HG02798 (cell line): ENCODE measurements around the gene ENTREP3.
A peak's percentile ranks its signal among the peaks of the same experiment; 100 is the strongest.
"Not testable (repeated sequence)": the region's sequence is repeated elsewhere in the genome, so short reads cannot be mapped to it uniquely, and the experiment has no call there.

Experiments used
- ATAC-seq: cut with Tn5 transposase; IDR thresholded peaks from one replicate; pipeline ENCODE4 v1.9.1; 2021; ENCODE audit warnings: mild to moderate bottlenecking; ENCODE audit not compliant: unreplicated experiment, poor library complexity

Gene ENTREP3, protein sequence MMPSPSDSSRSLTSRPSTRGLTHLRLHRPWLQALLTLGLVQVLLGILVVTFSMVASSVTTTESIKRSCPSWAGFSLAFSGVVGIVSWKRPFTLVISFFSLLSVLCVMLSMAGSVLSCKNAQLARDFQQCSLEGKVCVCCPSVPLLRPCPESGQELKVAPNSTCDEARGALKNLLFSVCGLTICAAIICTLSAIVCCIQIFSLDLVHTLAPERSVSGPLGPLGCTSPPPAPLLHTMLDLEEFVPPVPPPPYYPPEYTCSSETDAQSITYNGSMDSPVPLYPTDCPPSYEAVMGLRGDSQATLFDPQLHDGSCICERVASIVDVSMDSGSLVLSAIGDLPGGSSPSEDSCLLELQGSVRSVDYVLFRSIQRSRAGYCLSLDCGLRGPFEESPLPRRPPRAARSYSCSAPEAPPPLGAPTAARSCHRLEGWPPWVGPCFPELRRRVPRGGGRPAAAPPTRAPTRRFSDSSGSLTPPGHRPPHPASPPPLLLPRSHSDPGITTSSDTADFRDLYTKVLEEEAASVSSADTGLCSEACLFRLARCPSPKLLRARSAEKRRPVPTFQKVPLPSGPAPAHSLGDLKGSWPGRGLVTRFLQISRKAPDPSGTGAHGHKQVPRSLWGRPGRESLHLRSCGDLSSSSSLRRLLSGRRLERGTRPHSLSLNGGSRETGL

DNA sequence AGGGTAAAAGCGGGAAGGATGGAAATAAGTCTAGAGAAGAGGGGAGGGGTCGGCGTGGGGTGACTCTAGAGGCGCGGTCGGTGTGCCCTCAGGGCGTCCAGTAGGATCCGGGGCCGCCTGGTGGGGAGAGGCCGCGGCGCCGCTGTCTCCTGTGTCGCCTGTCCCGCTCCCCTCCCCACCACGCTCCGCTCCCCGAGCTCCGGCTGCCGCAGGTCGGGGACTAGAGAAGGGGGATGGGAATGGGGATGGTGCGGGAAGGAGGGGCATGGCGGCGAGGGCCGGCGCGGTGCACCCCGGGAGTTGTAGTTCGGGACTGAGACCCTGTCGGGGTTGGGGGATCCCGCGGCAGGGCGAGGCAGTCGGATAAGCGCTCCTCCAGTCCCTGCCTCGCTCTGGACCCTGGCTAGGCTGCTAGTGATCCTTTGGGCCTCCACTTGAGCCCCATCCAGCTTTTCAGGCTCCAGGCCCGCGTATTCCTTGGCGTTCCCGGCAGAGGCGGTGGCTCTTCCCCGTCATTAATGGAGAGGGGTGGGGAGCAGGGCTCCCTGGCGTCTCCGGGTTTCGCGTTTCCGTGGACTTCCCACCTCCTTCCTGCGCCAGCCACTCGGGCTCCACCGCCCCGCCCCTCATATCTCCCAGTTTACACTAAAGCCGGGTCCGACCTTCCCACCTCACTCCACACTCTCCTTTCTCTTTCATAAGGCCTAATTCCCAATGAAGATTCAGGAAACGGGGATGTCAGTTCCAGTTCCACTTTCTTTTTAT, at the start of gene ENTREP3:
Gene ENTREP3, minus strand, starts transcription at position 241 of the 765 bp plus-strand sequence. CDS start 606 bp downstream, outside the sequence.
- peak; percentile 74 for ATAC-seq

DNA sequence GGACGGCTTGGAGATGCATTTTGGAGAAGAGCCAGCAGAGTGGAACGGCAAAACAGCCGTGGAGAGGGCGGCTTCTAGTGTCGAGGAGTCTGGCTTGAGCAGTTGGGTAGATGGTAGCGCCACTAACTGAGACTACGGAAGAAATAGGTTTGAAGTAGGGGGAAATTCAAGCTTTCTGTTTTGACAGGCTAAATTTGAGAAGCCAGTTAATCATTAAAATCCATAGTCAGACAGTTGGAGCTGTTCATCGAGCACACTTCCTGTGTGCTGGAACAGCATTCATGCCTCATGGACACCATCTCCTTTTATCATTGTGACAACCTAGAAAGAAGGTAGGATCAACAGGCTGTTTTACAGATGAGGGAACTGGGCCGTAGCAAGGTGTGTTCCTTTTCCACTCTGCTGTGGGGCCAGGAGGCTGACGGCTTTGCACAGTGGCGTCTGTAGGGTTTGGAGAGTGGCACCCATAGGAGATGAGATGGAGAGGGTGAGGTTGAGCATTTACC, 49.3 kb upstream of the ENTREP3 start:
- ATAC-seq = no peak

DNA sequence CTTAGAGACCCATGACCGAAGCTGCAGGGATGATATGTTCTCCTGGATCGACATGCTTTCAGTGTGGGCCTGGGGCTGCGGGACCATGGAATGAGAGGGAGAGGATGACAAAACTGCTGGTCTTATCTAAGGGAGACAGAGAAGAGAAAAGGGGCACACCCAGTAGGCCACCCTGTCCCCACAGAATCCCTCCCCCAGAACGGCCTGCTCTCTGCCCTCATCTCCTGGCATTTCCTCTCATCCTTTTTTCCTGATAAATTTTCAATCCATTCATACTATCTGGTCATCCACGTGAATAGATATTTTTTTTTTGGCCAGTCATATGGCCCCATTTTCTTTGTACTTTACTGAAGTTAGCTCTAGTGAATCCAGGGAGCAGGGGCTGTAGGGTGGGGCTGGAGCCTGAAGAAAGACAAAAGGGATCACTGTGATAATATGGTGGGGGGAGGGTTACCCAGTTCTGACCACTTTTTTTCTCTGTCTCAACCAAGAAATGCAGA, 46.1 kb upstream of the ENTREP3 start, which contains the start of gene PKLR:
Gene PKLR, minus strand, starts transcription at position 97 of the 500 bp plus-strand sequence. Its CDS starts 43 bp downstream, at position 54.
- ATAC-seq = no peak

DNA sequence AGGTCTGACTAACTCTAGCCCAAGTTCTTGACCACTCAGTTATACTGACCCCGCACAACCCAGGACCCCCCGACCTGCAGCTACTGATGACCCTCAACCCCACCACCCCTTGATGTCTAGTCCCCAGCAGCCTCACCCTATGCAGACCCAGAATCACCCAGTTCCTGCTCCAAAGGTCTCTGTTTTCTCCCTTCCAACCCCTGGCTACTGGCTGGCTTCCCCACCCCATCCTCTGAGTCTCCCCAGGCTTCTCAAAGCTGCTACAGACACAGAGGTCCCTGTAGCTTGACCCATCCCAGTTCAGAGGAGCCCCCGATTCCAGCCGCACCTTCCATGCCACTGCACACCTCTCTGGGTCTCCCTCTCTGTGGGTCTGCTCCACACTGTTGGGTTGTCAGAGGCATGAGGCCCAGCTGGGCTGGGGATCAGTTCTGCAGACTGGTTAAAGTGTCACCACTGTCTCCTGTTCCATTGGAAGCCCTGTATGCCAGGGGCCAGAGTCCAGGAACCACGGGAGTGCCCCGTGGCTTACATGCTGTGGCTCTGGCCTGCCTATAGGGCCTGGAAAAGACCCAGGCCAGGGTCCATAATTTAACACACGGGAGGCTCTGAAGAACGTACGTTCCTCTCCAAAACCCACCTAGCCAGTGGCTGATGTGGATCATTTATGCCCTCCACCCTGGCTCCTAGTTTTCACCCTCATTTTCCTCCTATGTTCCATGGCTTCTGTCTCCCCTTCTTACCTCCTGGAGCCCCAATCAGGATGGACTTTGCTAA, 45.5 kb upstream of the ENTREP3 start:
- ATAC-seq = no peak

DNA sequence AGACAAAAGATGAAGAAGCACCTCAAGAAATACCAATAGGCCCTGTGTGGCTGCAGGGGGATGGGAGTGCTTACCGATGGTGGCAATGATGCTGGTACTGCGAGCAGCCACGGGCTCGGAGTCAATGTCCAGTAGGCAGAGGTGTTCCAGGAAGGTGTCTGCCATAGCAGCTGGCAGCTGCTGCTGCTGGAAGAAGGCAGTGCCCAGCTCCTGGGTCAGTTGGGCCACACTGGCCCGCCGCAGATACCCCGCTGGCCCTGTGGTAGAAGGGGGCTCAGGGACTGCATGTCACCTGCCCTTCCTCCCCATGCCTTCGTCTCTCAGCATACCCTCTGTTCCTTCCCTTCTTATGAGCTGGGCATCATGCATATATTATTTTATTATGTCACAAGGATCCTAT, 44.7 kb upstream of the ENTREP3 start:
- no peak for ATAC-seq

DNA sequence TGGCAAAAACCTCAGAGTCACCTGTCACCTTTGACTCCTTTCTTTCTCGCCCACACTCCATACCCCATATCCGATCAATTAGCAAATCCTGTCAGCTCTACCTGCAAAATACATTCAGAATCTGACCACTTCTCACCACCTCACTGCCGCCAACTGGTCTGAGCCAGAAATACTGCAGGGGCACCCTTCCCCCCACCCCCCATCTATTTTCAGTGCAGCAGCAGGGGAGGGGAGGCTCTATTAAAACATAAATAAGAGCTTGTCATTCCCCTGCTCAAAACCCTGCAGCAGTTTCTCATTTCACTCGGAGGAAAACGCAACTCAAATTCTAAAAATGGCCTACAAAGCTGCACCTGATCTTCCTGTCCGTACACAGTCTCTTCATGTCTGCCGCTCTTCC, 42.1 kb upstream of the ENTREP3 start:
- ATAC-seq = no peak

DNA sequence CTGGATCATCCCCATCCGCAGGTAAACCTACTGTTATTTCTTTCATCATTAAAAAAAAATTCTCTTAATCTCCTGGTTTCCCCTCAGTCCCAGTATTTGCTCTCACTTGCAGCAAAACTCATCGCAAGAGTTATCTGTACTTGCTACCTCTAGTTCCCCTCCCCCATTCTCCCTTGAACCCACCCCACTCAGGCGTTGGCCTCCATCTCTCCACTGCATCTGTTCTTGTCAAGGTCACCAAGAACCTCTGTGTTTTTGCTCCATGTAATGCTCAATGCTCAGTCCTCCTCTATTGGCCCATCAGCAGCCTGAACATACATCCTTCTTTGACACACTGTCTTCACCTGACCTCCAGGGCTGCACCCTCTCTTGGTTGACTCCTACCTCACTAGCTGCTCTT, 41.4 kb upstream of the ENTREP3 start:
- no peak for ATAC-seq

DNA sequence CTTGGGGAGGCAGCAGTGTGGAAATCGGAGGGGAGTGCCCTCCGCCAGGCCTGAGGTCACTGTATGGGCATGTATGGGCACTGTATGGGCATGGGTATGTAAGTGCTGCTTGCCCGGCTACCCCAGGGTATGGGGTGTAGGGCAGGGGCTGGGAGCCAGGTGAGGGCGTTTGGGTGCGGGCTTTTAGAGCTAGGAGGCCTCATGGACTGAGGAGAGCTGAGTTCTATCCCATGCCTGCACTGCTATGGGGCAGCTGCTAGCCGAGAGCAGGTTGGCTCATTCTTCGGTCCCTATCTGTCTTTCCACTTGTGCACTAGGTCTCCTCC, 40.6 kb upstream of the ENTREP3 start:
- no peak for ATAC-seq

DNA sequence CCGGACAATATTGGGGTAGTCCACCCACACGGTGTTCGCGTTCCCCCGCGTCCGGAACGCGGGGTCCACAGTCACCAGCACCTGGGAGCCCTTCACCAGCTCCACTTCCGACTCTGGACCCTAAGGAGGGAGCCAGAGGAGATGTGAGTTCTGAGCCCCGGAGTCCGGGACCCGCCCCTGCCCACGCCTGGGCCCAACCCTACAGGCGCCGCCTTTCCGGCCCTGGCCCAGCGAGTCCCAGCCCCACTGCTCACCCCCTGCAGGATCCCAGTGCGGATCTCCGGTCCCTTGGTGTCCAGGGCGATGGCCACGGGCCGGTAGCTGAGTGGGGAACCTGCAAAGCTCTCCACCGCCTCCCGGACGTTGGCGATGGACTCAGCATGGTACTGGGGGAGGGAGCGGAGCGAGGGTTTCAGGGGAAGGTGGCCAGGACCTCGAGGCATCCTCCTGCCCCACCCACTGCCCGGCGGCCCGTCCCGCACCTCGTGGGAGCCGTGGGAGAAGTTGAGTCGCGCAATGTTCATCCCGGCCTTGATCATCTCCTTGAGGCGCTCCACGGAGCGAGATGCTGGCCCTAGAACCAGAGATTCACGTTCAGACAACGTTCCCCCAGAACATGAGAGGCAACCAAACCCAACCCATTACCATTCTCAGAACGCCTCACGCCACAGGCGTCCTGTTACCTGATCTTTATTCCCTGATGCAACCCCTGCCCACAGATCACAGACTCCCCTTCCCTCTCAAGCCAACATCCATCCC, 40.1 kb upstream of the ENTREP3 start:
- ATAC-seq = no peak

DNA sequence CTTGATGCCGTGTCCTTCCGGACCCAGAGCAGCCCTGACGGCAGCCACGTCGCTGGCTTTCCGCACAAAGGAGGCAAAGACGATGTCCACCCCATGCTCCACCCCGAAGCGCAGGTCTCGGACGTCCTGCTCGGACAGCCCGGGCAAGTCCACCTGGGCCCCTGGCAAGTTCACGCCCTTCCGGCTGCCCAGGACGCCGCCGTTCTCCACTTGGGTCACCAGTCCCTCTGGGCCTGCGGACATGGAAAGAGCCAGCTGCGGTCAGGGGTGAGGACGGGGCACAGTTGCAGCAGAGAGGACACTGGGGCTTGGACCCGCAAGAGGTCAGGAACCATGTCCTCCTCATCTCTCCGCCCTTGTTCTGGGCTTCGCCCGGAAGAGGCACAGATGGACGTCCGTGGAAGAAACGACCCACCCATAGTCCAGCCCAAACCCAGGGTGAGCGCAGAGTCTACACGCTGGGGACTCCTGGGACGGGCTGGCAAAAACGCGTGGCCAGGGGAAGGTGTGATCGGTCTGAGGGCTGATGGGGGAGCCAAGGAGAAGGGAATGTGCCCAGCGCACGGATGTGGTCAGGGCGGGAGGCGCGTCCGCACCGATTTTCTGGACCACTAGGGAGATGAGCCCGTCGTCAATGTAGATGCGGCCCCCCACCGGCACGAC, 39.4 kb upstream of the ENTREP3 start:
- no peak for ATAC-seq

DNA sequence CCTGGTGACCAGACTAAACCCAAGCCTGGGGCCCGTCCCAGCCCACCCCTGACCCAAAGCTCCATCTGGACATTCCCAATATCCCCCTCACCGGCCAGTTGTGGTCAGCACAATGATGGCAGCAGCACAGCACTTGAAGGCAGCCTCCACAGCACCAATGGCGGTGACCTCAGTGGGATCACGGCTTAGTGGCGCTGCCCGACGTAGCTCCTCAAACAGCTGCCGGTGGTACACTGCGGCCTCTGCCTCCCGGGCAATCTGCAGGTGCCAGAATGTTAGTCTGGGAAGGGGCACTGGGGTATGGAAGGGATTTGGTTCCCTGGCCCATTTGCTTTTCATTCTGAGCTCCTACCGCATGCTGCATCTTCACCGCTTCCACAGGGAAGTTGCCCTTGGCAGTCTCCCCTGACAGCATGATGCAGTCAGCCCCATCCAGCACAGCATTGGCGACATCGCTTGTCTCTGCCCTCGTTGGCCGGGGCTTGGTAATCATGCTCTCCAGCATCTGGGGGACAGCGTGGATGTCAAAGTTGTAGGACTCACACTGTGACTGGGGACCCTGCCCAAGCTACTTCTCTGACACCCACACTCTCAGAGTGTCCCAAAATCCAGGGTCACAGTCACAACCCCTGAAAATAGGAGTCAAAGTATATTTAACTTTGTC, 37.9 kb upstream of the ENTREP3 start:
- no peak for ATAC-seq

DNA sequence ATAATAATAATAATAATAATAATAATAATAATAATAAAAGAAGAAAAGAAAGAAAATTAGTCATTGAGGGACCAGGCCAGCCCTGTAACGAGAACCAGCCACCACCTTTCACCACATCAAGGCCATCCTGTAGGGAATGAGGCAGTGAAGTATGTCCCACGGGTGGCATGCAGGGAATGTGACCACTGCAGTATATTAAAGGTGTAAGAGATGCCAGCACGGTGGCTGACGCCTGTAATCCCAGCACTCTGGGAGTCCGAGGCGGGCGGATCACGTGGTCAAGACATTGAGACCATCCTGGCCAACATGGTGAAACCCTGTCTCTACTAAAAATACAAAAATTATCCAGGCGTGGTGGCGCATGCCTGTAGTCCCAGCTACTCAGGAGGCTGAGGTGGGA, 35.7 kb upstream of the ENTREP3 start:
- ATAC-seq = not testable (repeated sequence)

DNA sequence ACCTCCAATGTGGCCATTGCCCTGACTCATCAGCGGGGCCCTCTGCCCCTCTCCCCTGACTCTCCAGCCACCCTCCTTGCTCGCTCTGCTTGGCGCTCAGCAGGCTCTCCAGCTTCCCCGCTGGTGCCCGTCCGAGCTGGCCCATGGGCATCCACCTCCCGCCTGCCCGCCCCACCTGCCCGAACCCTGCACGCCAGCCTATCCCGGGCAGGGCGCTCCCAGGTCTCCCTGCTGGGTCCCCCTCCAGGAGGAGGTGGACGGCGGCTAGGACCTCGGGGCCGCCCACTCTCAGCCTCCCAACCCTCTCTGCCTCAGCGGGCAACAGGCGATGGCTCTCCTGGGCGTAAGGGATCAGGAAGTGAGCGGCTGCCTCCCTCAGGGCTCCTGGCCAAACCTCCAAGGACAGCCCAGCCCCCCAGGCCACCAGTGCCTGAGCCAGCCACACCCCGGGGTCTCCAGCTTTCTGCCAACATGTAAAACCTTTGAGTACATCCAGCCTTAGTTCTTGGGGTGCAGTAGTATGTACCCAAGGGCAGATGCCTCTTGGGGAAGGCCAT, 32.8 kb upstream of the ENTREP3 start:
- ATAC-seq = no peak

DNA sequence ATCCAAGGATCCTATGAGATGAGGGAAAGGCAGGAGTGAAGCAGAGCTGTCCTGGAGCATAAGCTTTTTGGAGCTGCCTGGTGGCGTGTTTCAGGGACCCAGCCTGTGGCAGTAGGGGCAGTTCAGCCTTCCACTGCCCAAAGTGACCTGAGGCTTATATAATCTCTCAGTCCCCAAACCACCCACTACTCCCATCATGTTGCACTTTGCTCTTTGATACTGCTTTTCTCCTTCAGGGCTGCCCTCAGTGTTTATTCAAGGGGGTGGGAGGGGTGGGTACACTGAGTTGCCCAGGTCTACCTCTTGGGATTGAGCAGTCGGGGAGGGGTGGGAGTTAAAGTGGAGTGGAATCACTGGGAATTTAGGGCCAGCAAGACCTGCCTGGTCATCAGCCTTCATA, 31.3 kb upstream of the ENTREP3 start:
- ATAC-seq = no peak

DNA sequence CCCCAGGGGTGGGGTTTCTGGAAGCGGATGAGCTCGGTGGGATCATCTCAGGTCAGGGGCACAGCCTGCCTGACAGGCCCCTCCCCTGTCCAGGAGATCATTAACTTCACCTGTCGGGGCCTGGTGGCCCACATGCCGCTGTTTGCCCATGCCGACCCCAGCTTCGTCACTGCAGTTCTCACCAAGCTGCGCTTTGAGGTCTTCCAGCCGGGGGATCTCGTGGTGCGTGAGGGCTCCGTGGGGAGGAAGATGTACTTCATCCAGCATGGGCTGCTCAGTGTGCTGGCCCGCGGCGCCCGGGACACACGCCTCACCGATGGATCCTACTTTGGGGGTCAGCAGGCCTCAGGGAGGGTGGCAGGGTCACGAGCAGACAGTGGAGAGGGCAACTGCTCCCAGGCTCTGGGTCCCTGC, 30.4 kb upstream of the ENTREP3 start:
- no peak for ATAC-seq

DNA sequence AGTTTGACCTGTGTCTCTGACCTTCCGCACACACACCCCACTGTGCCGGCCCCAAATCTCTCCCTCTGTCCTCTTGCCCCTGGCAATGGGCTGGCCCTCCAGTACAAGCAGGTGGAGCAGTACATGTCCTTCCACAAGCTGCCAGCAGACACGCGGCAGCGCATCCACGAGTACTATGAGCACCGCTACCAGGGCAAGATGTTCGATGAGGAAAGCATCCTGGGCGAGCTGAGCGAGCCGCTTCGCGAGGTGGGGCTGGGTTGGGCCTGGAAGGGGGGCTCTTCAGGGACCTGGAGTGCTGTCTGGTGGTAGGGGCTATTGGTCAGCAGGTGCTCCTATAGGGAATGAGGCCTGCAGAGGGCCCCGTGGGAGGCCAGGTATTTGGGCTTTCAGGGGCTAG, 29.8 kb upstream of the ENTREP3 start:
- no peak for ATAC-seq

DNA sequence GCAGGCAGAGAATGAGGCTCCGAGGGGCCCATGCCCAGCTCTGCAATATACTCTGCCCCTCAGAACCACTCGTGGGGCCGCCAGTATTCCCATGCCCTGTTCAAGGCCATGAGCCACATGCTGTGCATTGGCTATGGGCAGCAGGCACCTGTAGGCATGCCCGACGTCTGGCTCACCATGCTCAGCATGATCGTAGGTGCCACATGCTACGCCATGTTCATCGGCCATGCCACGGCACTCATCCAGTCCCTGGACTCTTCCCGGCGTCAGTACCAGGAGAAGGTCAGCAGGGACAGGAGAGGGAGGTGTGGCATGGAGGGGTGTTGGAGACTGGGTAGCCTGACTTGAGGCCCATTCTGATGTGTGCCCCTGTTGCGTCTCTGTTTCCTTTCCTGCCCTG, 29.2 kb upstream of the ENTREP3 start:
- no peak for ATAC-seq
